ENCODE results near the gene PNKD. TPM values are rescaled to one million over a fixed set of nuclear protein-coding genes. Genes with fewer than 3 reads are reported as not detected.
"Not testable (repeated sequence)": the region's sequence is repeated elsewhere in the genome, so short reads cannot be mapped to it uniquely, and the experiment has no call there.

Gene PNKD
- total and polyA plus RNA-seq, 9 donors: 23.3 to 74.5 (median 48.1) TPM

- Histone ChIP-seq H3K27me3 (no peaks in the 10 kb centered on the region), H3K36me3 (no peaks in the 10 kb centered on the region), H3K4me1 (ENCODE audit: insufficient read depth) (peaks cover 2% of the 10 kb centered on the region), H3K4me3 (no peak overlapping the region), H3K9me3 (no peaks in the 10 kb centered on the region), H3K27ac (no peak overlapping the region)
- TF ChIP-seq EP300 (IDR thresholded peaks at IDR 0.05): no peak
- no peak for TF ChIP-seq POLR2A (IDR thresholded peaks at IDR 0.05)
- TF ChIP-seq CTCF (IDR thresholded peaks at IDR 0.05): no peak
- no peak for DNase-seq
- intact Hi-C loops (cut with DNase I): no loop called here
- 71 to 83% (median 80%) methylated on average over 2 of the region's 2 CpGs for WGBS, 3 donors
Observed at GRCh38 chr2:218312267-218312756, 42.0 kb downstream of the PNKD start.

- H3K9me3 ChIP-seq: no peaks in the 10 kb centered on the region
- no peaks in the 10 kb centered on the region for H3K36me3 ChIP-seq
- H3K27me3 ChIP-seq: no peaks in the 10 kb centered on the region
- peaks cover 2% of the 10 kb centered on the region for H3K4me1 ChIP-seq (ENCODE audit: insufficient read depth)
- no peak for DNase-seq
- H3K27ac ChIP-seq: no peak overlapping the region
- H3K4me3 ChIP-seq: no peak overlapping the region
- no peak for TF ChIP-seq POLR2A (IDR thresholded peaks at IDR 0.05)
- TF ChIP-seq EP300 (IDR thresholded peaks at IDR 0.05): no peak
- TF ChIP-seq CTCF (IDR thresholded peaks at IDR 0.05): no peak
- intact Hi-C loops (cut with DNase I): no loop called here
- WGBS, 3 donors: 84 to 97% (median 88%) methylated on average over 1 of the region's 1 CpG
Observed at GRCh38 chr2:218313356-218313755, 43.0 kb downstream of the PNKD start.

GRCh38 chr2:218314764-218315163, 44.4 kb downstream of the PNKD start:
- H3K36me3 ChIP-seq; H3K4me3 ChIP-seq; H3K27me3 ChIP-seq; intact Hi-C loops (cut with DNase I); H3K9me3 ChIP-seq; H3K4me1 ChIP-seq (ENCODE audit: insufficient read depth); H3K27ac ChIP-seq; DNase-seq: not testable (repeated sequence)
- 88 to 94% (median 90%) methylated on average over 4 of the region's 4 CpGs for WGBS, 3 donors

GRCh38 chr2:218315397-218315796, 45.1 kb downstream of the PNKD start:
- H3K4me3 ChIP-seq: no peak overlapping the region
- H3K27me3 ChIP-seq: no peaks in the 10 kb centered on the region
- 78 to 81% (median 81%) methylated on average over 8 of the region's 8 CpGs for WGBS, 3 donors
- H3K9me3 ChIP-seq: no peaks in the 10 kb centered on the region
- no peak overlapping the region for H3K27ac ChIP-seq
- intact Hi-C loops (cut with DNase I): no loop called here
- H3K4me1 ChIP-seq (ENCODE audit: insufficient read depth): peaks cover 2% of the 10 kb centered on the region
- DNase-seq: no peak
- TF ChIP-seq POLR2A (IDR thresholded peaks at IDR 0.05): no peak
- TF ChIP-seq EP300 (IDR thresholded peaks at IDR 0.05): no peak
- no peak for TF ChIP-seq CTCF (IDR thresholded peaks at IDR 0.05)
- H3K36me3 ChIP-seq: no peaks in the 10 kb centered on the region

GRCh38 chr2:218317303-218317630, 46.9 kb downstream of the PNKD start:
- no peak for DNase-seq
- WGBS, 3 donors: 90 to 95% (median 93%) methylated on average over 1 of the region's 1 CpG

More at GRCh38 chr2:218317303-218317630, 46.9 kb downstream of the PNKD start:
- Histone ChIP-seq H3K4me3 (no peak overlapping the region), H3K4me1 (ENCODE audit: insufficient read depth) (peaks cover 6% of the 10 kb centered on the region), H3K9me3 (no peaks in the 10 kb centered on the region), H3K36me3 (no peaks in the 10 kb centered on the region), H3K27ac (no peak overlapping the region), H3K27me3 (no peaks in the 10 kb centered on the region)
- TF ChIP-seq EP300 (IDR thresholded peaks at IDR 0.05) (no peak), CTCF (IDR thresholded peaks at IDR 0.05) (no peak), POLR2A (IDR thresholded peaks at IDR 0.05) (no peak)
- intact Hi-C loops (cut with DNase I): no loop called here
